ENCODE measurements around the gene ARFGAP3. TPM values are rescaled to one million over a fixed set of nuclear protein-coding genes. Genes with fewer than 3 reads are reported as not detected.

ARFGAP3 gene
- total RNA-seq, 1 donor from 2014 or later: 36.9 TPM

- intact Hi-C loops (cut with micrococcal nuclease): no loop called here
These were observed 31.3 kb downstream of the ARFGAP3 start for GRCh38 chr22:42825796-42826195.

- intact Hi-C loops (cut with micrococcal nuclease): no loop called here
These were observed 35.7 kb downstream of the ARFGAP3 start for GRCh38 chr22:42821386-42821785.

- intact Hi-C loops (cut with micrococcal nuclease): no loop called here
These were observed 36.9 kb downstream of the ARFGAP3 start for GRCh38 chr22:42820045-42820763.

GRCh38 chr22:42819412-42820044 lies 37.5 kb downstream of the ARFGAP3 start:
- intact Hi-C loops (cut with micrococcal nuclease): no loop called here

- intact Hi-C loops (cut with micrococcal nuclease): no loop called here
These were observed 39.5 kb downstream of the ARFGAP3 start for GRCh38 chr22:42817556-42817955.

- intact Hi-C loops (cut with micrococcal nuclease): no loop called here
These were observed 40.7 kb downstream of the ARFGAP3 start for GRCh38 chr22:42816336-42816735.

- intact Hi-C loops (cut with micrococcal nuclease): no loop called here
These were observed 42.5 kb downstream of the ARFGAP3 start for GRCh38 chr22:42814616-42815015.

GRCh38 chr22:42814215-42814614 lies 42.9 kb downstream of the ARFGAP3 start:
- intact Hi-C loops (cut with micrococcal nuclease): no loop called here

GRCh38 chr22:42813501-42813900 lies 43.6 kb downstream of the ARFGAP3 start:
- intact Hi-C loops (cut with micrococcal nuclease): no loop called here

GRCh38 chr22:42811459-42811858 lies 45.6 kb downstream of the ARFGAP3 start:
- intact Hi-C loops (cut with micrococcal nuclease): no loop called here

- intact Hi-C loops (cut with micrococcal nuclease): no loop called here
These were observed 48.6 kb downstream of the ARFGAP3 start for GRCh38 chr22:42808521-42808920.

GRCh38 chr22:42807185-42807584 lies 49.9 kb downstream of the ARFGAP3 start:
- intact Hi-C loops (cut with micrococcal nuclease): no loop called here

GRCh38 chr22:42805998-42806830 lies 50.9 kb downstream of the ARFGAP3 start:
- intact Hi-C loops (cut with micrococcal nuclease): no loop called here

- intact Hi-C loops (cut with micrococcal nuclease): no loop called here
These were observed 51.8 kb downstream of the ARFGAP3 start for GRCh38 chr22:42805016-42805997.

- intact Hi-C loops (cut with micrococcal nuclease): no loop called here
These were observed 53.7 kb downstream of the ARFGAP3 start for GRCh38 chr22:42803389-42803788.

- intact Hi-C loops (cut with micrococcal nuclease): no loop called here
These were observed 55.6 kb downstream of the ARFGAP3 start for GRCh38 chr22:42801252-42802080.

GRCh38 chr22:42800451-42801251 lies 56.4 kb downstream of the ARFGAP3 start:
- intact Hi-C loops (cut with micrococcal nuclease): no loop called here

- intact Hi-C loops (cut with micrococcal nuclease): no loop called here
These were observed 57.3 kb downstream of the ARFGAP3 start for GRCh38 chr22:42799461-42800405.
